HG02623 (cell line): ENCODE measurements around the gene GFY.
"Not testable (repeated sequence)": the region's sequence is repeated elsewhere in the genome, so short reads cannot be mapped to it uniquely, and the experiment has no call there.

ENCODE experiments used
- ATAC-seq: cut with Tn5 transposase; IDR thresholded peaks from one replicate; pipeline ENCODE4 v1.9.1; 2021; ENCODE audit warnings: moderate library complexity; ENCODE audit not compliant: unreplicated experiment

GFY gene

DNA sequence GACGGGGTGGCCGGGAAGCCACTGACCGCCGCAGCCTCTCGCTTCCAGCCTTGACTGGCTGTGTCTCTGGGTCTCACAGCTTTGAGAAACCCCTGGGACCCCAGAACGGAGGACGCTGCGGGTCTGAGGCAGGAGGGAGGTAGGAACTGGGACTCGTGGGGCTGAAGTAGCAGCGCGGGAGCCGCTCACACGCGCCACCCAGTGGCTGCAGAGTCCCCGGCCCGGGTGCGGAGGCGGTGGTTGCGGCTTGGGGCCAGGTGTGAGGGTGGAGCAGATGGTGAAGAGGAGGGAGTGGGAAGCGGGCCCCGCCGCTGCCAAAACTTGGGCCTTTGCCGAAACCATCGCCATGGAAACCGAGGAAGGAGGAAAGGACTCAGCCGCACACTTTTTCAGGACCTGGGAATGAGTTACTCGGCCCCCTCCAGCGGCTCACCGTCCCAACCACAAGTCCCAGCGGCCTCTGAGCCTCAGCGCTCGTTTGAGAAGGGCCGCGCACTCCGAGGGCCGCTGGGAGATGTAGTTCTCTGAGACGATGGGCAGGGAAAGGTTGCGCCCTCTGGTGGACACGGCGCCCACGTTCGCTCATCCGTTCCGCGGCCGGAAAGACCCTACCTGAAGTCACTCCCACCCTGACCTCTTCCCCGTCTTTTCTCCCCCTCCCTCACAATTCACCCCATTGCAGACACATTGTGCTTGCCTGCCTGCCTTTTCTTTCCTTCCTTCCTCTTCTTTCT is 18.3 kb downstream of the GFY start:
- peak; percentile 65 for ATAC-seq

DNA sequence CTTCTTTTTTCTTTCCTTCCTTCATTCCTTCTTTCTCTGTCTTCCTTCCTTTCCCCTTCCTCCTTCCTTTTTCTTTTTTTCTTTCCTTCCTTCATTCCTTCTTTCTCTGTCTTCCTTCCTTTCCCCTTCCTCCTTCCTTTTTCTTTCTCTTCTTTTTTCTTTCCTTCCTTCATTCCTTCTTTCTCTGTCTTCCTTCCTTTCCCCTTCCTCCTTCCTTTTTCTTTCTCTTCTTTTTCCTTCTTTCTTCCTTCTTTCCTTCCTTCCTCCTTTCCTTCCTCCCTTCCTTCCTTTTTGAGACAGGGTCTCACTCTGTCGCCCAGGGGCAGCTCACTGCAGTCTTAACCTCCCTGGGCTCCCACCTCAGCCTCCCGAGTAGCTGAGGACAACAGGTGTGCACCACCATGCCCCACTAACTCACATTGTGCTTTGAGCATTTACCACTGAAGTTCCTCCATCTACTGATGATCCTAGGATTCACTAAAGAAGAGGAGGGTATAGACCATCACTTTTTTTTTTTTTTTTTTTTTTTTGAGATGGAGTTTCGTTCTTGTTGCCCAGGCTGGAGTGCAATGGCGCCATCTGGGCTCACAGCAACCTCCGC is 19.0 kb downstream of the GFY start:
- not testable (repeated sequence) for ATAC-seq

DNA sequence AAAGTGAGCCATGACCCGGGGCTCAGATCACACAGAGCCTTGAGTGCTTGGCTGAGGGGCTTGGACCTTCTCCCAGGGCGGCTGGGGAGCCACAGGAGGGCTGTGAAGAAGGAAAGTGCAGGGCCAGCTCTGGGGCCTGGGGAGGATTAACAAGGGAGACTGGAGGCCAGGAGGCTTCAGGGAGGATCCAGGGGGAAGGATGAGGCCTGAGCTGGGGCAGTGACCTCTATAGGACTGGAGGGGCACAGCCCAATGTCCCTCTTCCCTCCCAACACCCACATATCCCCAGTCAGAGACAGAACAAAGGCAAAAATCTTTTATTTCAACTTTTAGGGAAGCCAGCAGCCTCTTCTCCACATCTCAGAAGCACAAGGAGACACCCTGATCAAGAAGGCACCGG is 20.8 kb downstream of the GFY start:
- no peak for ATAC-seq

DNA sequence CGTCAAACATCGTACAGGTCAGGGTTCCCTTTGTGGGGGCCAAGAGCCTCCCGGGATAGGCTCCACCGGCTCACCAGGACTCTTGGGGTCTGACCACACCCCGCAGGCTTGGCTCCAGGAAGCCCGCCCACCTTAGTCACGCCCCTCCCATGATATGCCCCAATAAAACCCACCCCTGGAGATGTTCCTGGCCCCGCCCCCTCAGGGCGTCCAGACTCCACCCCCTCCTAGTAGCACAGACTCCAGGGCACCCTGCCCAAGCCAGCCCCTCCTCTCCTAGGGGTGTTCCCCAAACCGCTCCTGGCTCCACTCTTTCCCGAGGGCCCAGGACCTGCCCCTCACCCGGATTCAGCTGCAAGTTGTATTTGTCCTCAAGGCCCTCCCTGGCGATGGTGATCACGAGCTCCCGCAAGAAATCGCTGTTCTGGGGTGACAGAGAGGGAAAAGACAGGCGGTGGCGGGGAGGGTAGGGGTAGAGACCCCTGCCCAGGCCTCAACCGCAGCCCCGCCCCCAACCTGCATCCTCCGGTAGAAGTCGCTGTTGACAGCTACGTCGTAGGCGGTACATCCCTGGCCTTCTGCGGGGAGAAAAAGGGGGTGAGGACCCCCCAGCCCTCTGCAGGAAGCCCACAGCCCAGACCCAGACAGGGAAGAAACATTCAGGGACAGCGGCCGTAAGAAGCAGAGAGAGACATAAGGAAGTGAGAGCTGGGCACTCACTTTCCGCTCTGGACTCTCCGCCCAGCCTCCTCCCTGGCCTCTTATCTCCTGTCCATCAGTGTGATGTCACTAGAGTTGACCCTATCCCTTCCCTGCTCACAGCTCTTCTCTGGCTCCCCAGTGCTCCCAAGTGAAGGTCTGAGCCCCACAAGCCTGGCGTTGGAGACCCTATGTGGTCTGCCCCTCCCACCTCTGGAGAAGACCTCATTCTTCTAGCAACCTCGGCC is 22.6 kb downstream of the GFY start:
- no peak for ATAC-seq

DNA sequence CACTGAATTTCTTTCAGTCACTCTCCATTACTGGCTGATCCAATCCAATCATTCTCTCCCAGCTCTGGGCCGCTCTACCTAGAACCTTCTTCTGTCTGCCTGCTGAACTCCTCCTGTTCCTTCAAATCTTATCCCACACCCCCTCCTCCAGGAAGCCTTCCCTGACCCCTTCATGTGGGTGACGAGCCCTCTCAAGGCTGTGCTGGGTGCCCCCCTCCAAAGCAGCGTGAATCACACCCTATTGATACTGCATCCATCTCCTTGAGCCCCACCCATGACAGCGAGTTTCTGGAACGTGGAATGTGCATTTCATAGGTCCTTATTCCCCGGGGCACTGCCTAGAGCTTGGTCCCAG is 23.2 kb downstream of the GFY start:
- no peak for ATAC-seq

DNA sequence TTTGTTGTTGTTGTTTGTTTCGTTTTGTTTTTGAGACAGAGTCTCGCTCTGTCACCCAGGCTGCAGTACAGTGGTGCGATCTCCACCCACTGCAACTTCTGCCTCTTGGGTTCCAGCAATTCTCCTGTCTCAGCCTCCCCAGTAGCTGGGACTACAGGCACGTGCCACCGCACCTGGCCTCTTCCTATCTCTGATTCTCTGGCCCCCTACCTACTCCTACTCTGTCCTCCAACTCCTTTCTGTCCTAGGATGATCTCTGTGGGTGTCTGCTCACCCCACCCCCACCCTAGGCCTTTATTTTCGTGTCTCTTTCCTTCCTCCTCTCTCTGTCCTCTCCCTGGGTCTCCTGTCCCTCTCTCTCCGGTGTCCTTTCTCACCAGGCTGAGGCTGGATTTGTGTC is 25.2 kb downstream of the GFY start:
- no peak for ATAC-seq

DNA sequence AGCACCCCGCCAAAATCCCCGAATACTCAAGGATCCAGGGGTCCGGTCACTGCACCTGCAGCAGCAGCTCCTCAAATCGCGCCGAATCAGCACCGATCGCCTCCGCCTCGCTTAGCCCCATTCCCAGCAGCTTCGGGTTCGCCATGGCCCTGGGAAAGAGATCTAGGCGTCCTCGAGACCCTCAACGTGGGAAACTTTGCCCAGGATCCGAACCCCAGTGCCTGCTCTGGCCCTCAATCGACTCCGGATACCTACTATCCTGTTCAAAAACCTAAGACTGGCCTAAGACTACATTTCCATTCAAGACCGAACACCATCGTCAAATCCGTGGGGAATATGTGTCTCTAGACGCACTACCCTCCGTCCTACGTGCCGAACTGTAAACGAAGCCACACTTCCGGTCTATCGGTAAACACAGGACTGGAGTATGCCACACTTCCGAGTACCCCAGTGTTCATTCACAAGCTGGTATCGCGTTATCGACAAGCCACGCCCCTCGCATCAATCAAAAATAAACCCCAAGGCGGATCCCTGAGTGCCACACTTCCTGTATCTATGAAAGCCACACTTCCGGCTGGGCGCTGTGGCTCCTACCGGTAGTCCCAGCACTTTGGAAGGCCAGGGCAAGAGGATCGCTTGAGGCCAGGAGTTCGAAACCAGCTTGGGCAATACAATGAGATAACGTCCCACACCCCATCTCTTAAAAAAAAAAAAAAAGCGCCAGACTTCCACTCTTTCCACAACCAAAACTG is 26.4 kb downstream of the GFY start, which contains the start of gene PIH1D1:
PIH1D1 (minus strand) TSS at position 385 of the 752 bp plus-strand sequence; CDS start at position 145, 240 bp downstream.
- peak; percentile 39 for ATAC-seq

DNA sequence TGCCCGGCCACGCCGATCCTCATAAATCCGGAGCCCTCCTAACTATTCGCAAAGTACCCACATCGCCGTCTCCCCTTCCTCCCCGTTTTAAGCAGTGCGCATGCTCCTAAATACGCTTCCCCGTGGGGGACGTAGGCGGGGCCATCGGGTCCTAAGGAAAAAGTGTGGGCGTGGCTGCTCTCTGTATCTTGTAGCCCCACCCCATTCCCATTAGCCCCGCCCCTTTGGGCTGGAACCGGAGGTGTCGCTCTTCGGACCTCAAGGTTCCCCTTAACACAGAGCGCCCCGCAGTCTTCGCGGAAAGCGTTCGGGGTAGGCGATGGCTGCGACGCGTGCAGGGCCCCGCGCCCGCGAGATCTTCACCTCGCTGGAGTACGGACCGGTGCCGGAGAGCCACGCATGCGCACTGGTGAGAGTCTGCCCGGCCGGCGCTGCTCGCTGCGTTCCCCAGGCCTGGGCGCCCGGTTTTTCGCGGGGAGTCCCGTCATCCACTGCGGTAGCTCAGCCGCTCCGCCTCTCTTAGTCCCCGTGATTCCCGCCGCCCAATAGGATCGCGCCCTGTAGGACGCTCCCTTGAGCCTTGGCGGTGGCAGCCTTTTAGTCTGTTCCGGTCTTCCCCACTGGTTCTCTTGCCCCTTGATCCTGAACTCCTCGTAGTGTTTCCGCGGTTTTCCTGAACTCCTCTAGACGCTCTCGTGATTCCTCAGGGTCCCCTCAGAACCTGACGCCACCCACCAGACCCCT is 28.0 kb downstream of the GFY start, which contains the start of gene ALDH16A1:
ALDH16A1 (plus strand) TSS at position 213 of the 744 bp plus-strand sequence; CDS start at position 320, 107 bp downstream.
- peak; percentile 83 for ATAC-seq

DNA sequence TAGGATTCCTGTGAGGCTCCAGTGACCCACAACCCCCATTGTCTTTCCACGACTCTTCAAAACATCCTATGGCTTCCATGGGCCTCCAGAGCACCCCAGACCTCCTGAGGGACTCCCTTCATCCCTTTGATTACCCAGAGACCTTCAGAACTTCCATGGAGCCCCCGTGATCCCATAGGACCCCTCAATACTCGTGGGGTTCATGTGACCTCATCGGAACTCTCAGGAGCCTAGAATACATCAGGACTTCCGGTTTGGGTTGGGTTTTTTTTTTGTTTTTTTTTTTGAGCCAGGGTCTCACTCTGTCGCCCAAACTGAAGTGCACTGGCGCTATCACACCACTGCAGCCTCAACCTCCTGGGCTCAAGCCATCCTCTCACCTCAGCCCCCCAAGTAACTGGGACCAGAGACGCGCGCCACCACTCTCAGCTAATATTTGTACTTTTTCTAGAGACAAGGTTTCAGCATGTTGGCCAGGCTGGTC is 28.6 kb downstream of the GFY start:
- no peak for ATAC-seq

DNA sequence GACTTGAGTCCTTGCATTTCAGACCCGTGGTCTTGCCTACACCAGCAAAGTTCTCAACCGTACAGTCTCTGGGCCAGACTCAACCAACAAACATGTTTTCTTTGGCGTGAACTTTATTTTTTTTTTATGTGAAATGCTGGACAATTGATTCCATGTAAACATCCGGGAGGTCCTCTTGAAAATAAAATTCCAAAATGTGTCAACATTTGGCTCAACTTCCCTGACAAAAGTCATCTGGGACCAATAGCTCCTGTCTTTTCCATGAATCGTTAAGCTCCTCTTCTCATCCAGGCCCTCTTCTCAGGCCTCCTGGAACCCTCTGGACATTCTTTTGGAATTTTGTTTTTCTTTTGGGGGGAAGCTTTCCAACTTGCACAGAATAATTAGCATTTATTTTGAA is 30.6 kb downstream of the GFY start:
- ATAC-seq: no peak

DNA sequence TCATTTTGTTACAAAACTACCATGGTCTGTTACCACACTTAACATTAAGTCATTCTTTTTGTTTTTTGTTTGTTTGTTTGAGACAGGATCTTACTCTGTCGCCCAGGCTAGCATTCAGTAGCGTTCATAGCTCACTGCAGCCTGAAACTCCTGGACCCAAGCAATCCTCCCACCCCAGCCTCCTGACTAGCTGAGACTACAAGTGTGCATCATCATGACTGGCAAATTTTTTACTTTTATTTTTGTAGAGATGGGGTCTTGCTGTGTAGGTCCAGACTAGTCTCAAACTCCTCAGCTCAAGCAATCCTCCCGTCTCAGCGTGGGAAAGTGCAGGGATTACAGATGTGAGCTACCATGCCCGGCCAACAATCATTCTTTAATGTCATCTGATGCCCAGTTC is 31.1 kb downstream of the GFY start:
- no peak for ATAC-seq

DNA sequence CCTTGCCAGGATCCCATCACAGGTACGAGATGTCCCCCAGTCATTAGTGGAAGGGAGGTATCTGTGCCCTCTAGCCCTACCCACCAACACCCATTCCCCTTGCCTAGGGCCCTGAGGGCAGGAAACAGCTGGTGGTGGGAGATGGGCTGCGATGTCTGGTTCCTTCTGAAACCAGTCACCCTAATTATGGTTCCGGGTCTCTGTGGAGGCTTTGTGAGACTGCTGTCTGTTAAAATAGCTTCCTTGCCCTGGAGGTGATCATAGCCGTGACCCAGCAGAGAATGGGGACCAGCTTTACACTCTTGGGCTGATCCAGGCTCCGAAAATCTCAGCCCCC is 33.3 kb downstream of the GFY start:
- no peak for ATAC-seq

DNA sequence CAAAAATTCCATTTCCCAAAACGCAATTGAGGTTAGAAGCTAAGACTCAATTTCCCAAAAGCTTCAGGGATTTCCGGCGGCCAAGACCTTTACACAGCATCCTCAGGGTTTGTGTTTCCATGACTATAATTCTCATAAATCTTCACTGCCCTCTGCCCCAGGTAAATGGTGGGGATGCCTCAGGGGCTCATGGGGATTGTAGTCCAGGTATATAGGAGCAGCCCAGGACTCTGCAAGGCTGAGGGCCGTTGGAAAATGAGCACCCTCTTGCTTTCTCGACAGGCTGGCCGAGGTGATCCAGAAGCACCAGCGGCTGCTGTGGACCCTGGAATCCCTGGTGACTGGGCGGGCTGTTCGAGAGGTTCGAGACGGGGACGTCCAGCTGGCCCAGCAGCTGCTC is 34.2 kb downstream of the GFY start:
- no peak for ATAC-seq

DNA sequence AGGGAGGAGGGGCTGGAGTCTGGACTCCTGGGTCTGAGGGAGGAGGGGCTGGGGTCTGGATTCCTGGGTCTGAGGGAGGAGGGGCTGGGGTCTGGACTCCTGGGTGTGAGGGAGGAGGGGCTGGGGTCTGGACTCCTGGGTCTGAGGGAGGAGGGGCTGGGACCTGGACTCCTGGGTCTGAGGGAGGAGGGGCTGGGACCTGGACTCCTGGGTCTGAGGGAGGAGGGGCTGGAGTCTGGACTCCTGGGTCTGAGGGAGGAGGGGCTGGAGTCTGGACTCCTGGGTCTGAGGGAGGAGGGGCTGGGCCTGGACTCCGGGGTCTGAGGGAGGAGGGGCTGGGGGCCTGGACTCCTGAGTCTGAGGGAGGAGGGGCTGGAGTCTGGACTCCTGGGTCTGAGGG is 35.9 kb downstream of the GFY start:
- not testable (repeated sequence) for ATAC-seq

DNA sequence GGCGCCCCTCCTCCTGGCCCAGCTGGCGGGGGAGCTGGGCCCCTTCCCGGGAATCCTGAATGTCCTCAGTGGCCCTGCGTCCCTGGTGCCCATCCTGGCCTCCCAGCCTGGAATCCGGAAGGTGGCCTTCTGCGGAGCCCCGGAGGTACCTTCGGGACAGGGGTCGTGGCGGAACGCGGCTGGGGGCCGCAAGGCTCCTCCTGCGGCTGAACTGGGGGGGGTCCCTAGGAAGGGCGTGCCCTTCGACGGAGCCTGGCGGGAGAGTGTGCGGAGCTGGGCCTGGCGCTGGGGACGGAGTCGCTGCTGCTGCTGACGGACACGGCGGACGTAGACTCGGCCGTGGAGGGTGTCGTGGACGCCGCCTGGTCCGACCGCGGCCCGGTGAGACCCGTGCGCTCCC is 36.5 kb downstream of the GFY start:
- ATAC-seq: no peak

DNA sequence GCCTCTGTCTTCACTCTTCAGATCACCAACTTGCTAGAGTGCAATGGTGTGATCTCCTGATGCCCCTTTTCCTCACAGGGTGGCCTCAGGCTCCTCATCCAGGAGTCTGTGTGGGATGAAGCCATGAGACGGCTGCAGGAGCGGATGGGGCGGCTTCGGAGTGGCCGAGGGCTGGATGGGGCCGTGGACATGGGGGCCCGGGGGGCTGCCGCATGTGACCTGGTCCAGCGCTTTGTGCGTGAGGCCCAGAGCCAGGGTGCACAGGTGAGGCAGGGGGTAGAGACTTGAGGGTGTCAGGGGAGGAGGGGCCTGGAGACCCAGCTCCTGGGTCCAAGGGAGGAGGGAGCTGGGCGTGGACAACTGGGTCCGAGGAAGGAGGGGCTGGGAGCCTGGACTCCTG is 37.3 kb downstream of the GFY start:
- ATAC-seq: no peak

DNA sequence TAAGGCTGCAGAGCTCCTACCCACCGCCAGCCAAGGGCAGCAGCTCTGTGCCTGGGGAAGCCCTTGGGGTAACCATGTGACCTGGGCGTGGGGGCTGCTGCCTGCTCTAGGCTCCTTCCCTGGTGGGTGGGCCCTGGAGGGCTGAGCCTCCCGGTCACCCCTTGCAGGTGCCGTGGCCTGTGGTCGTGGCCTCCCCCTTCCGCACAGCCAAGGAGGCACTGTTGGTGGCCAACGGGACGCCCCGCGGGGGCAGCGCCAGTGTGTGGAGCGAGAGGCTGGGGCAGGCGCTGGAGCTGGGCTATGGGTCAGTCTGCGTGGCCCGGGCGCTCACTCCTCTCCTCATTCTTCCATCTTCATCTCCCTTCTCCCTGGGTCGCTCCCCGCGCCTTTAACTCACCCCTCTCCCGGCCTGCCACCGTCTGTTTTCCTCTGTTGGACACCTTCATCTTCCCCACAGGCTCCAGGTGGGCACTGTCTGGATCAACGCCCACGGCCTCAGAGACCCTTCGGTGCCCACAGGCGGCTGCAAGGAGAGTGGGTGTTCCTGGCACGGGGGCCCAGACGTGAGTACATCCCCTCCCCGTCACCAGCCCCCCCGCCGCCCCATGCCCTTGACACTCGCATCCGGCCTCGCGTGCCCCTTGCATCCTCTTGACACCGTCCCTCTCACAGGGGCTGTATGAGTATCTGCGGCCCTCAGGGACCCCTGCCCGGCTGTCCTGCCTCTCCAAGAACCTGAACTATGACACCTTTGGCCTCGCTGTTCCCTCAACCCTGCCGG is 39.0 kb downstream of the GFY start:
- ATAC-seq: no peak

DNA sequence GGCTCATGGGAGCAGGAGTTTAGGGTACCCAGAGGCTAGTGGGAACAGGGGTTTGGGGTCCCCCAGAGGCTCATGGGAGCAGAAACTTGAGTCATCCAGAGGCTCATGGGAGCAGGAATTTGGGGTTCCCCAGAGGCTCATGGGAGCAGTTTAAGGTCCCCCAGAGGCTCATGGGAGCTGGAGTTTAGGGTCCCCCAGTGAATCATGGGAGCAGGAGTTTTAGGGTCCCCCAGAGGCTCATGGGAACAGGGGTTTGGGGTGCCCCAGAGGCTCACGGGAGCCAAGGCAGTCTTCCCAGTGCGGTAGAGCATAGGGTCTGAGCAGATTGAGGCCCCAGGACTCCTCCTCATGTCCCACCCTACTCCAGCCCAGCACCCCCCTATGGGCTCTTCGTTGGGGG is 40.2 kb downstream of the GFY start:
- ATAC-seq: no peak

DNA sequence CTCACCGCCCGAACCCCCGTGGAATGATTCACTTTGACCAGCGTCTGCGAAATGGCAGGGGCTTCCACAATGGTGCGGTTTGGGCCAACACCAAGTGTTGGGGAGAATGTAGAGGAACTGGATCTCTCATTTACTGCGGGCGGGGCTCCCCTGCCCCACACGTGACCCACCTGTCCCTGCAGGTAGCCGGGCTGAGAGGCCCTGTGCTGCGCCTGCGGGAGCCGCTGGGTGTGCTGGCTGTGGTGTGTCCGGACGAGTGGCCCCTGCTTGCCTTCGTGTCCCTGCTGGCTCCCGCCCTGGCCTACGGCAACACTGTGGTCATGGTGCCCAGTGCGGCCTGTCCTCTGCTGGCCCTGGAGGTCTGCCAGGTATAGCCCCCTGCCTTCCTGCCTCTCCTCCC is 43.0 kb downstream of the GFY start:
- no peak for ATAC-seq
